ENCODE data around the gene GPR4.

DNA sequence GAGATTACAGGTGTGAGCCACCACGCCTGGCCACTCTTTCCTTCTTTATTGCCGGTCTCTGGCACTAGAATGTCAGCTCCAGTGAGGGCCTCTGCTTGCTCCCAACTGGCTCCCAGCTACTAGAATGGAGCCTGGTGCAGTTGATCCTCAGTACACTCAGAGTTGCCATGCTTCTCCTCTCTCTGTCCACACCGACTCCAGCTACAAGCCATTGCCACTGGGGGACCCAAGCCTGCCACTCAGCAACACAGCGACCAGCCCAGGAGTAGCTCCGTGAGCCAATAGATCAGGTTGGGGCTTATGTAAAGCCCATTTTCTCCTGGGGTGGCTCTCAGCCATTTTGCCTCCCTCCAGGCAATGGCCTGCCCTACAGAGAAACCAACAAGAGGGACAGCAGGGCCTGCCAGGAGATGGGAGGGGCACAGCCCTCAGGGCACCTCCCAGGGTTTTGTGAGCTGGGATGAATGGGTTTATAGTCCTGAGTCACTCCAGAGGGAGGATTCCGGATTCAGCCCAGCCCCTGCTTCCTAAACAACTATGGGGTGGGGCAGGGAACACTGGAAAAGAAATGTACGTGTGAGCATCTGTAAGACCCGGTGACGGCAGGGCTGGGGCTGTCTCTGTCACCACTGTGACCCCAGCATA, 53.9 kb downstream of the GPR4 start:
- no peak for TF ChIP-seq CTCF (conservative IDR thresholded peaks at IDR 0.05; ENCODE audit: low read length)
- no peak for TF ChIP-seq EZH2phosphoT487 (IDR thresholded peaks at IDR 0.05; ENCODE audit: borderline replicate concordance, low read depth, low read length)

Data from OCI-LY7 (cell line).